ENCODE results near the gene SAMD4A.

- TF ChIP-seq, protein P1, sequence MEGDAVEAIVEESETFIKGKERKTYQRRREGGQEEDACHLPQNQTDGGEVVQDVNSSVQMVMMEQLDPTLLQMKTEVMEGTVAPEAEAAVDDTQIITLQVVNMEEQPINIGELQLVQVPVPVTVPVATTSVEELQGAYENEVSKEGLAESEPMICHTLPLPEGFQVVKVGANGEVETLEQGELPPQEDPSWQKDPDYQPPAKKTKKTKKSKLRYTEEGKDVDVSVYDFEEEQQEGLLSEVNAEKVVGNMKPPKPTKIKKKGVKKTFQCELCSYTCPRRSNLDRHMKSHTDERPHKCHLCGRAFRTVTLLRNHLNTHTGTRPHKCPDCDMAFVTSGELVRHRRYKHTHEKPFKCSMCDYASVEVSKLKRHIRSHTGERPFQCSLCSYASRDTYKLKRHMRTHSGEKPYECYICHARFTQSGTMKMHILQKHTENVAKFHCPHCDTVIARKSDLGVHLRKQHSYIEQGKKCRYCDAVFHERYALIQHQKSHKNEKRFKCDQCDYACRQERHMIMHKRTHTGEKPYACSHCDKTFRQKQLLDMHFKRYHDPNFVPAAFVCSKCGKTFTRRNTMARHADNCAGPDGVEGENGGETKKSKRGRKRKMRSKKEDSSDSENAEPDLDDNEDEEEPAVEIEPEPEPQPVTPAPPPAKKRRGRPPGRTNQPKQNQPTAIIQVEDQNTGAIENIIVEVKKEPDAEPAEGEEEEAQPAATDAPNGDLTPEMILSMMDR (IDR thresholded peaks at IDR 0.05; ENCODE audit: insufficient read depth, low read length, poor library complexity, severe bottlenecking): no peak
- no peak for TF ChIP-seq EZH2phosphoT487 (conservative IDR thresholded peaks at IDR 0.05; ENCODE audit: low read length)
These were observed 193.2 kb downstream of the SAMD4A start for GRCh38 chr14:54759982-54760585.

Data from SU-DHL-6 (cell line).